T-helper 17 cell (primary cell): ENCODE data around the gene CDC42SE2. TPM values are rescaled to one million over a fixed set of nuclear protein-coding genes. Genes with fewer than 3 reads are reported as not detected.

ENCODE experiments used
- ATAC-seq: fragments of 150-1000 bp; cut with Tn5 transposase; 2 replicates; pipeline ENCODE4 v1.10.0; 2021; ENCODE audit warnings: mild to moderate bottlenecking, moderate library complexity
- DNase-seq, 3 donors: peaks; one replicate each; pipeline versions ENCODE4 v3.0.0 to v3.0.0-alpha.2; 2020 to 2021
- H3K9me3 ChIP-seq: one replicate; pipeline ENCODE4 v1.7.0; 2013; ENCODE audit warnings: low read length, mild to moderate bottlenecking; ENCODE audit not compliant: control insufficient read depth, poor library complexity, severe bottlenecking
- H3K27ac Mint-ChIP-seq: one replicate; pipeline ENCODE4 v1.8.0; 2022; ENCODE audit warnings: mild to moderate bottlenecking, moderate library complexity, mixed read lengths
- H3K27me3 Mint-ChIP-seq: one replicate; pipeline ENCODE4 v1.8.0; 2022; ENCODE audit warnings: mixed read lengths
- H3K36me3 Mint-ChIP-seq: one replicate; pipeline ENCODE4 v1.8.0; 2022; ENCODE audit warnings: low read depth, mixed read lengths
- H3K4me1 Mint-ChIP-seq: one replicate; pipeline ENCODE4 v1.8.0; 2022; ENCODE audit warnings: mild to moderate bottlenecking, mixed read lengths
- H3K4me3 Mint-ChIP-seq: one replicate; pipeline ENCODE4 v1.8.0; 2022; ENCODE audit warnings: mild to moderate bottlenecking, moderate library complexity, mixed read lengths
- total RNA-seq, 4 donors: library from RNA in 2 of 4; stranded (reverse) in 2 of 4; gene quantifications; one replicate each; pipeline ENCODE4 v1.2.3 and lab custom pipeline; 2022 to 2026

The CDC42SE2 gene
- total RNA-seq, 2 donors from 2014 or later: 215 to 245 TPM

- H3K9me3 ChIP-seq: peaks cover 2% of the 10 kb centered on the region
- H3K27ac Mint-ChIP-seq: peak overlapping the region; percentile 90
- no peaks in the 10 kb centered on the region for H3K27me3 Mint-ChIP-seq
- no peak for ATAC-seq
- H3K4me3 Mint-ChIP-seq: no peak overlapping the region
- H3K36me3 Mint-ChIP-seq: peaks cover 7% of the 10 kb centered on the region
- no peak for DNase-seq
- peaks cover 11% of the 10 kb centered on the region for H3K4me1 Mint-ChIP-seq
These were observed 143.3 kb downstream of the CDC42SE2 start for GRCh38 chr5:131406975-131407638.

DNA sequence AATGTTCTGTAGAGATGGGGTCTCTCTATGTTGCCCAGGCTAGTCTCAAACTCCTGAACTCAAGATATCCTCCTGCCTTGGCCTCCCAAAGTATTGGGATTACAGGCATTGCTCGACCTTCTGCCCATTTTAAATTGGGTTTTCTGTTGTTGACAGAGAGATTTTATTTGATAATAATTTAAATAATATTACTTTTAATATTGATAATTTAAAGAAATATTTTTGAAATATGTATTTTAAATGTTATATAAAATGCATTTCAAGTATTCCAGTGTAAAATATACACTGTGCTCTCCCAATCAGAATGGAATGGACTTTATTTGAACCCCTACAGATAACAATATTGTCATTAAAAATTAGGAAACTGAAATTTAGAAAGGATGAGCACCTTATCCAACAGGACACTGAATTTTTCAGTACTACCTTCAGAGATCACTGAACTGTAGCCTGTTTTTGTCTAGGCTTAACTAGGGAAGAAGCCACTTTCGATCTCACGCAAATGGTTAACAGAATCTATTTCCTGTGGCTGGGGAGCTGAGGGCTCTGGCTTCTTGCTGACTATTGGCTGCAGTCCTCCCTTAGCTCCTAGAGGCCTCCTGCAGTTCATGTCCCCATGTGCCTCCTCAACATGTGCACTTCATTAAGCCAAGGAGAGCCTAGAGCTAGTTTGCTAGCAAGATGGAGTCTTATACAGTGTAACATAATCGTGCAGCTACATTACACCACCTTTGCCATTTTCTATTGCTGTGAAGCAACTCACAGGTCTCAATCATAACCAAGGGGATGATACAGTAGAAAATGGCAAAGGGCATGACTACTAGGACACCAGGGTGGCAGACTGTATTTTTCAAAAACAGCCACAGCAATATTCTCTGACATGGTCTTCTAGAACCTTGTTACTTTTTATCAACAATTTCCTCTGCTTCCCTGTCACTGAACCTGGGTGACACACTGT, 150.0 kb downstream of the CDC42SE2 start:
- Mint-ChIP-seq H3K36me3 (peaks cover 7% of the 10 kb centered on the region), H3K27me3 (no peaks in the 10 kb centered on the region), H3K27ac (peak overlapping the region; percentile 91), H3K4me1 (peaks cover 27% of the 10 kb centered on the region), H3K4me3 (peak overlapping the region; percentile 76)
- no peaks in the 10 kb centered on the region for H3K9me3 ChIP-seq
- peak; percentile 75 for ATAC-seq
- no peak for DNase-seq

- H3K9me3 ChIP-seq: no peaks in the 10 kb centered on the region
- Mint-ChIP-seq H3K27ac (peak overlapping the region; percentile 91), H3K36me3 (peaks cover 2% of the 10 kb centered on the region), H3K4me1 (peaks cover 31% of the 10 kb centered on the region), H3K4me3 (no peak overlapping the region), H3K27me3 (no peaks in the 10 kb centered on the region)
- ATAC-seq (no peak), DNase-seq (no peak)
These were observed 152.9 kb downstream of the CDC42SE2 start for GRCh38 chr5:131416729-131417128.

DNA sequence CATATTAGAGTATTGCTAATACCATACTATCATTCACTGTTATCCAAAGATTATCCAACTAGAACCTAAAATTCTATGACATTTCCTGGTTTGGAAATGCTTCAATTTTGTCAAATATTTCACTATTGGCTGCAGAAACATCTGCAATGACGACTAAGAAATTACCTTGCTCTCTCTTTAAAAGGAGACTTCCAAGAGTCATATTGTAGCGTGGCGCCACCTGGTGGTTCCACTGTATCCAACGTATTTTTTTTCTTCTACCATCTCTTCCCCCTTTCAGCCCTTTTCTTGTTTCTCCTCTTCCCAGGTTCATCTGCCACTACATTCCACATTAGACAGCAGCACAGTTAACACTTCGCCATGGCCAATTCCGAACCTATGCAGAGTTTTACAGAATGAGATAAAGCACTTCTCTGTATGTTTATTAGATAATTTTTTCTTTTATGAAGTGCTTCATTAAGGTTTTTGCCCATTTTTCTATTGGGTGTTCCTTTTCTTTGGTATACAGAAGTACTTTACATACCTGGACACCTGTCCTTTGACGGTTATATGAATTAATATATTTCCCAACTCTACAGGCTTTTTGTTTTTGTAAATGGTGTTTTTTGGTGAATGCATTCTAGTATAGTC, 153.5 kb downstream of the CDC42SE2 start:
- no peak overlapping the region for H3K4me3 Mint-ChIP-seq
- peak; percentile 53 for ATAC-seq
- H3K9me3 ChIP-seq: no peaks in the 10 kb centered on the region
- peak; percentile 67 to 75 (median 71) for DNase-seq
- H3K36me3 Mint-ChIP-seq: peaks cover 2% of the 10 kb centered on the region
- no peaks in the 10 kb centered on the region for H3K27me3 Mint-ChIP-seq
- H3K4me1 Mint-ChIP-seq: peaks cover 31% of the 10 kb centered on the region
- H3K27ac Mint-ChIP-seq: peak overlapping the region; percentile 91

DNA sequence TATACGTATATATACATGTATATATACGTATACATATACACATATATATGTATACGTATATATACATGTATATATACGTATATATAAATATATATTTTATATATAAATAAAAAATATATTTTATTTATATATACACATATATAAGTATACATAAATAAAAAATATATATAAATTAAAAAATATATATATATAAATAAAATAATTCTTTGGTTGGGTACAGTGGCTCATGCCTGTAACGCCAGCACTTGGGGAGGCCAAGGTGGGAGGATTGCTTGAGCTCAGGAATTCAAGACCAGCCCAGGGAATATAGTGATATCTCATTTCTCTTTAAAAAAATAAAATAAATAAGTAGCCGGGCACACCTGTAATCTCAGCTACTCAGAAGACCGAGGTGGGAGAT, 155.0 kb downstream of the CDC42SE2 start:
- peaks cover 2% of the 10 kb centered on the region for H3K36me3 Mint-ChIP-seq
- peak overlapping the region; percentile 94 for H3K27ac Mint-ChIP-seq
- DNase-seq (no peak), ATAC-seq (no peak)
- peaks cover 30% of the 10 kb centered on the region for H3K4me1 Mint-ChIP-seq
- H3K9me3 ChIP-seq: no peaks in the 10 kb centered on the region
- H3K4me3 Mint-ChIP-seq: no peak overlapping the region
- no peaks in the 10 kb centered on the region for H3K27me3 Mint-ChIP-seq

GRCh38 chr5:131419877-131420276, 156.0 kb downstream of the CDC42SE2 start:
- peaks cover 24% of the 10 kb centered on the region for H3K4me1 Mint-ChIP-seq
- ATAC-seq: no peak
- H3K4me3 Mint-ChIP-seq: peak overlapping the region; percentile 19
- H3K27ac Mint-ChIP-seq: peak overlapping the region; percentile 94
- no peaks in the 10 kb centered on the region for H3K27me3 Mint-ChIP-seq
- H3K9me3 ChIP-seq: no peaks in the 10 kb centered on the region
- H3K36me3 Mint-ChIP-seq: peaks cover 2% of the 10 kb centered on the region
- no peak for DNase-seq

DNA sequence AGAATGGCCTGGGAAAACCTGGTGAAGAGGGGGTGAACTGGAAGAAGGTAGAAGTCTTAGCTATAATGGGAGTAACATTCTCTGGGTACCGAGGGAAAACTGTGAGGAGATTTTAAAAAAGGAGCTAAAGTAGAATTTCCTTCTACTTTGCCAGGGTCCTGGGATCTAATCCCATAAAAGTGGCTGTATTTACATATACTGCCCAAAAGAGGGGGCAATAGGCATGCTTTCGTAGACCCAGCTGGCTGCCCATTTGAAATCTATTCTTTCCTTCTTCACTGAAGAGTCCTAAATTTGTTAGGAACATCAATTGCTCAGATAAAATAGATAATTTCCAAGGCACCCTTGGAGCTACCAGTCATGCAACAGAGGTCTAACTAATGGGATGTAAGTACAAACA, 159.2 kb downstream of the CDC42SE2 start:
- H3K27me3 Mint-ChIP-seq: no peaks in the 10 kb centered on the region

DNA sequence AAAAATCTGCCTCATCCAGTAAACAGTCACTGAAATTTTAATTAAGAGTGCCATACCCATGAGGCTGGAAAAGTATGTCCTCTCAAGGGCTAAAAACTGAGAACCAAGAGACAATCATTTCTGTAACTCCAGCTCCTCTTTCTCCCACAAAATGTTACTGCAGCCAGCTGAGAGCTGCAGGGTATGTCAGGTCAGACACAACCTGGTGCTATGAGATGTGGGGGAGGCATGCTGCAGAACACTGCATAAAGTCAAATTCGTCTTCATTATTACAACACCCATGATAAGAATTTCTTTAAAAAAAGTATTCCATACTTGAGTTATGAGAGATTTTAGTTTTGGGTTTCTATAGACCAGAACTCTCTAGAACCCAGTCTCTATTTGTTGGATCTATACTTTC, 162.2 kb downstream of the CDC42SE2 start:
- H3K27me3 Mint-ChIP-seq: no peaks in the 10 kb centered on the region
- H3K36me3 Mint-ChIP-seq: peaks cover 10% of the 10 kb centered on the region
- no peak overlapping the region for H3K4me3 Mint-ChIP-seq
- DNase-seq: no peak
- peak overlapping the region; percentile 8 for H3K27ac Mint-ChIP-seq
- peaks cover 7% of the 10 kb centered on the region for H3K4me1 Mint-ChIP-seq
- no peak for ATAC-seq
- H3K9me3 ChIP-seq: no peaks in the 10 kb centered on the region

More for the DNA sequence above, 159.2 kb downstream of the CDC42SE2 start:
- no peak for DNase-seq
- Mint-ChIP-seq H3K4me3 (no peak overlapping the region), H3K4me1 (peaks cover 16% of the 10 kb centered on the region), H3K36me3 (peaks cover 7% of the 10 kb centered on the region), H3K27ac (peak overlapping the region; percentile 34)
- H3K9me3 ChIP-seq: no peaks in the 10 kb centered on the region
- ATAC-seq: no peak

- no peaks in the 10 kb centered on the region for H3K9me3 ChIP-seq
- H3K4me3 Mint-ChIP-seq: no peak overlapping the region
- DNase-seq (no peak), ATAC-seq (no peak)
- H3K36me3 Mint-ChIP-seq: peaks cover 10% of the 10 kb centered on the region
- no peak overlapping the region for H3K27ac Mint-ChIP-seq
- H3K4me1 Mint-ChIP-seq: peaks cover 10% of the 10 kb centered on the region
- H3K27me3 Mint-ChIP-seq: no peaks in the 10 kb centered on the region
These were observed 166.9 kb downstream of the CDC42SE2 start for GRCh38 chr5:131430794-131431193.

GRCh38 chr5:131431794-131432193, 167.9 kb downstream of the CDC42SE2 start:
- peaks cover 7% of the 10 kb centered on the region for H3K4me1 Mint-ChIP-seq
- H3K9me3 ChIP-seq: no peaks in the 10 kb centered on the region
- peaks cover 11% of the 10 kb centered on the region for H3K36me3 Mint-ChIP-seq
- no peak for DNase-seq
- no peak for ATAC-seq
- H3K27ac Mint-ChIP-seq: peak overlapping the region; percentile 57
- no peaks in the 10 kb centered on the region for H3K27me3 Mint-ChIP-seq
- H3K4me3 Mint-ChIP-seq: no peak overlapping the region

- ATAC-seq: no peak
- Mint-ChIP-seq H3K4me1 (peaks cover 7% of the 10 kb centered on the region), H3K4me3 (no peak overlapping the region), H3K27me3 (no peaks in the 10 kb centered on the region), H3K36me3 (peaks cover 13% of the 10 kb centered on the region), H3K27ac (peak overlapping the region; percentile 47)
- no peak for DNase-seq
- H3K9me3 ChIP-seq: no peaks in the 10 kb centered on the region
These were observed 169.3 kb downstream of the CDC42SE2 start for GRCh38 chr5:131433109-131433508.

GRCh38 chr5:131436081-131436480, 172.2 kb downstream of the CDC42SE2 start:
- Mint-ChIP-seq H3K36me3 (peaks cover 14% of the 10 kb centered on the region), H3K27ac (peak overlapping the region; percentile 37), H3K4me3 (no peak overlapping the region), H3K27me3 (no peaks in the 10 kb centered on the region), H3K4me1 (peaks cover 8% of the 10 kb centered on the region)
- DNase-seq (no peak), ATAC-seq (no peak)
- H3K9me3 ChIP-seq: no peaks in the 10 kb centered on the region

DNA sequence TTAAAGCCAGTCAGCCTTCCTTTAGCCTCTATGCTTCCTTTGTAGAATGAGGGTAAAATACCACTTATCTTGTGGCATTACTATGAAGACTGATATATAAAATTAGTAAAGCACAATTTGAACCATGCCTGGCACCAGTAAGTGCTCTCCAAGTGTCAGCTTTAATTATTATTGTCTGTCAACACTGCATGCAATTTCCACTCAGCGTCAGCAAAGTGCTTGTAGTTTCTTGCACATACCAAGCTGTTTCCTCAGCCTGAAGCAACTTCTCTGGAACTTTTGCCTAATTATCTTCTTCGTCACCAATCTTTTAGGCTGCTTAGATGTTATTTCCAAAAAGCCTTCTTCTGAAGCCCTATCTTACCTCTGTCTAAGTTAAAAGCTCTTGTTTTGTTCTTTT, 177.3 kb downstream of the CDC42SE2 start:
- Mint-ChIP-seq H3K36me3 (peaks cover 12% of the 10 kb centered on the region), H3K27me3 (no peaks in the 10 kb centered on the region), H3K4me3 (no peak overlapping the region), H3K27ac (no peak overlapping the region), H3K4me1 (peaks cover 9% of the 10 kb centered on the region)
- ATAC-seq (no peak), DNase-seq (no peak)
- H3K9me3 ChIP-seq: no peaks in the 10 kb centered on the region
